Activated CD8-positive, alpha-beta memory T cell treated with anti-CD3 and anti-CD28 coated beads, Interleukin-2, amount 50 U/mL, for 48 hours (primary cell): ENCODE results near the gene SORL1-AS1.
A peak's percentile ranks its signal among the peaks of the same experiment; 100 is the strongest.

Experiments
- DNase-seq: peaks from one replicate; pipeline ENCODE4 v3.0.0-alpha.2; 2020

SORL1-AS1 gene

DNA sequence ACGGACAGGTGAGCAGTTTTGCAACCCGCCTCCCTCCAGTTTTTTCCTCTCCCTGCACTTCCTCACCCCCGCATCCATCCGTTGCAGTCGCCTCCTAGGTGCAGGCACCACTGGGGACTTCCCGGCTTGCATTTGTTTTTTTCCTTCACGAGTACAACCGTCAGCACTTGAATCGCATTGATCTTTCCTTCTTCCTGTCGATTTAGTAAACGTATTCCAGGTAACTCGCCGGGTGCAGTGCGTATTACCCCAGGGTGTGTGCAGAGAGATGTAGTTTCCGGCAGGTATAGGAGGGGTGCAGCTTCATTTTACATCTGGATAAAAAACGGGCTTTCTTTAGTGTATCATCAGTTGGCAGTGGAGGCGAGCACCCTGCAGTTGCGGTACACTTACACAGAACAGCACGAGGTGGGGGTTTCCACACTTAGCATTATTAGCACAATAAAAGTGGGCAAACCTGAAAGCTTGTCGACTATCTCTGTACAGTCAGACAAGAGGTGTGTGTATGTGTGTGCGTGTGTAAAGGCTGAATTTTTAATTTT lies at the start of gene SORL1-AS1:
Gene SORL1-AS1 (minus strand): TSS at position 359 of the 542 bp plus-strand sequence.
- DNase-seq: peak; percentile 70

DNA sequence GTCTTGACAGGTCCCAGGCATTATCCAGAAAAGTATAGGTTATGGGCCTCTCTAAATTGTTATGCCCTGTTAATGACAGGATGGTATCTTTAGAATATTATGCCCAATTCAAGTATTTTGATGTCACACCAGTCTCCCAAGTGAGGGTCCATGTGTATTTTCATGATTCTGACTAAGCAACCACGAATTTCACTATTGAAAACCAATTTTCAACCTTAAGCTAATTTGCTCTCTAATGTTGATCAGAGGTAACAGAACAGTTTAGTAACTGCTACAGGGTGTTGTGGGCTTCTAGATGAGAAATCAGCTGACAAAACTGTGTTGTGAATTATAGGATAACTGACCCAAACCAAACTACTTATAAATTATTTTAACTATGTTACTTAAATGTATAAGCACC lies 48.0 kb upstream of the SORL1-AS1 start:
- DNase-seq: no peak

DNA sequence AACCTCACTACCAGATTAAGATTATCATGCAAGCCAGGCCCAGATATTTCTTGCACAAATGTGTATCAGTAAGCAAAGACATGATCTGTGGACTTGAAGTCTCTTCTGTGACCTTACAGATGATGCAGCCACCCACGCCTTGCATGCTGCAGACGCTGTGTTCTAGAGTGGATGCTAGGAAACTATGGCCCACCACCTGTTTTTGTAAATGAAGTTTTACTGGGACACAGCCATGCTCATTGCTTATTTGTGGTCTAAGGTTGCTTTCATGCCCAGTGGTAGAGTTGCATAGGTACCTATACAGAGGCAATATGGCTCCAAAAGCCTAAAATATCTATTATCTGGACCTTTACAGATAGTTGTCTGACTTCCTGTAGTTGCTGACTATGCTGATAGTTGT lies 47.5 kb upstream of the SORL1-AS1 start:
- no peak for DNase-seq

DNA sequence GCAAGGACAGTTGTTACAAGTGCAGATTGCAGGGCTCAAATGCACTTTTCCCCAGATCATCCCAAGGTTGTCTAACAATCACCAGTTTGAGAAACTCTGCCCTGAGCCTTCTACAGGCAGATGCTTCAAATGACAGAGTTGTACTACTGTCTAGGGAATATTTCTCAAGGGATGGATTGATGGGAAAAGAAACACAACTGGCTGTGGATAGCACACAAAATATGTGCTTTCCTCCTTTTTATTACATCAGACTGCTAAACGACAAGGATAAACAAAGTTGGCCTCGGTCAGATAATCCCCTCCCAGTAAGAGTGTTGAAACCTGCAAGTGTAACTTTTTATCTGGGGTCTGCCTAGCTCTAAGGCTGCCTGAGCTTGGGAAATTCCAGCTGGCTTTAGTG lies 46.6 kb upstream of the SORL1-AS1 start:
- peak; percentile 12 for DNase-seq

DNA sequence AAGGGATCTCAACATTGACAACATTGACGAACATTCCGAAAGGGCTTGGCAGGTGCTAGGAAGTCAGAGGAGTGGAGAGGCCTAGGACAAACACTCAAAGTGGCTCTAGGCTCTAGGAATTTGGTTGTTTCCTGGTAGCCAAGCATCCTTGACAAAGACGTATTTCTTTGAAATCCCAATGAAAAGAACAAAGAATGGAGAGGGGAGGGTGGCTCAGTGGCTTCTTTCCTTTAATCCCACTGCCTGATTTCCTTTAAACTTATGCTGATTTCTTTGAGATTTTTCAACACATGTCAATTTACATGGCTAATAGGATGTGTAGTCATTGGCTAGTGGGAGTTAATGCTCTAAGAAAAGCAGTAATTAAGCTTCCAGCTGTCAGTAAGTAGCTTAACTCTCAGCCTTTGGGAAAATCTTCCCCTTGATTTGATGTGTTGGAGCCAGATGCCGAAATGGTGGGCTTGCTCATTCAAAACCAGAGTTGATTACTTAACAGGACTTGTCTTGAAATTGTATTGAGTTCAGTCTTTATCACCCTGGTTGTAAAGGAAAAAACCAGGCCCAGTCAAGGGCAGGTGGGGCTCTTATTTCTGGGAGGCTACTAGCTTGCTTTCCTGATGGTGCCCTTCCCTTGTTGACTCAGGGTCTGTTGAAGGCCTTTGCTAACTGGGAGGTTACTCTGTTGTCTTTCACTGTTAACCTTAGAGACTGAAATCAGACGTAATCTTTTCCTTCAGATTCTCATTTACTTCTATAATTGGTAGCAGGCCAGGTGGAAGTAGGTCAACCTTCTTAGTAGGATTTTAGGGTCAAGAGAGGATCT lies 44.6 kb upstream of the SORL1-AS1 start:
- DNase-seq: no peak

DNA sequence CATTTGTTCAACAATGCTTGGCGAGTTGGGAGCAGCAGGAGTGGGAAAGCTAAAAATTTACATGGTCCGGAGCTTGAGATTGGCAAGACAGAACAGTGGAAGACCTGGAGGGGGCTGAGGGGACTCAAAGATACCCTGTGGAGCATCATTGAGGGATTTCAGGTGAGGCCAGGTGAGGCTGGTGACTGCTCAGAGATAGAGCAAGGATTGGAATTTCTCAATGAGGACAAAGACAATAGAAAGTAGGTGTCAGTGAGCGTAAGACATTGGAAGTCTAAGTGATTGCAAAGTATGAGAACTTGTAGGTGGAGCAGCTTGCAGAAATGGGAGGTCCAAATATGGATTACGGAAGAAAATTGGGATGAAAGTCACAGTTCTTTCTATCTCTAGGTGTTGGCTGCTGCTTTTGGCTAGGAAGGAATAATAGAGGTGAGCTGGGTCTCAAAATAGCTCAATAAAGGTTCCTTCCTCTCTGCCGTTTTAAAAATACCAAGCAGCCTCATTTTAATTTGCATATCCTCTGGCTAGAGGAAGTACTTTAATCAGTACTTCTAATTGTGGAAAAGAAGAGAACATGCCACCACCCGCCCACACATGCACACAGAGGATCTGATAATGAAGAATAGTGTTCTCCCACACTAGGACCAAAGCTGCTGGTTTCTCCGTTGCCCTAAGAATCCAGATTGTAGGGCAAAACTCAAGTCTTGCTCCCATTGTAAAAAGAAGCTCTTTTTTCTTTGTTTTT lies 41.8 kb upstream of the SORL1-AS1 start:
- DNase-seq: no peak

DNA sequence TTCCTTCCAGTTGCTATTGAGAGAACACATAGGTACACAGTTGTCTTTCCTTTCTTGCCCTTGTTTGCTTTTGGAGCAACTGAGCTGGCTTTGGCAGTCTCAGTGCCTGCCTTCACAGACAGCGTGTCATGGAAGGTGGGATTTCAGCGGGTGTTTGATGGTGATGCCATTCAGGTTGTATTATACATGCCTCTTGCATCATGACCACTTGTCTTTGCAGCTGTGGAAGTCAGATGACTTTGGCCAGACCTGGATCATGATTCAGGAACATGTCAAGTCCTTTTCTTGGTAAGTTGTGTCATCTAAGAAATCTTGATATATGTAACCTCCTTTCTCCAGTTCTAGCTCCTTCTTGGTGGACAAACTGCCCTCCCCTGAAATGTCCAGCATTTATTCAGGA lies 37.1 kb upstream of the SORL1-AS1 start:
- DNase-seq: no peak

DNA sequence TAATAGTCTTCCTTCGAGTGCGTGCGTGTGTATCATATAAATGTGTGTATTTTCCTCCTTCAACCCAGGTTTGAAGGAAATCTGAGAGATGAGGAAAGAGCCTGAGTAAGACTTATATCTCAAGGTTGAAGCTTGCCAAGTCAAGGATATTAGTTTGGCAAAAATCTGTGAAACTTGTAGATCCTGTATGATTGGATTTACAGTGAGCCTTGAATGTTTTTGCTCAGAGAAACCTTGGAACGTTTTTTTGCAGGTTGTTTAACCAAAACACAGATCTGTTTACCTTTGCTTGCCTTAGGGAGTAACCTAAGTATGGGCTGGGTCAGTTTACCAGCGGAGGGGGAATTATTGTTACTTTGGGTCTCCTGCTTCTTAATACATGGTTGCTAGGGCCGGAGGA lies 35.9 kb upstream of the SORL1-AS1 start:
- no peak for DNase-seq

DNA sequence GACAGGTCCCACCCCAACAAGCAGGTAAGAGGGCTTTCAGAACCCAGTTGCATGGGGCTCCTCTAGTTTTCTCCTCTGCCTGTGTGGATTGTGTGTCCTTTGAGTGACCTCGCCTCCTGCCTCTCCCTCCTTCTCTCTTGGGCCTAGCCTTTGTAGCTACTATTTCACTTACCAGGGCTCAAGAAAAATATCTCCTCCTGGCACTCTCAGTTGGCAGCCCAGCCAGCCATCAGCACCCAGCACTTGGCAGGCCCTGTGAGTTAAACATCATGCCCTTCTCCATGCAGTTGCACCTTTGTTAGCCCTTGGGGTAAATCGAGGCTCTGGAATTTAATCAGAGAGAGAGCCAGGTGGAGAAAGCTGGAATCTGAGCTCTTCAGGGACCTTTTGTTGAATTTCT lies 35.4 kb upstream of the SORL1-AS1 start:
- DNase-seq: no peak

DNA sequence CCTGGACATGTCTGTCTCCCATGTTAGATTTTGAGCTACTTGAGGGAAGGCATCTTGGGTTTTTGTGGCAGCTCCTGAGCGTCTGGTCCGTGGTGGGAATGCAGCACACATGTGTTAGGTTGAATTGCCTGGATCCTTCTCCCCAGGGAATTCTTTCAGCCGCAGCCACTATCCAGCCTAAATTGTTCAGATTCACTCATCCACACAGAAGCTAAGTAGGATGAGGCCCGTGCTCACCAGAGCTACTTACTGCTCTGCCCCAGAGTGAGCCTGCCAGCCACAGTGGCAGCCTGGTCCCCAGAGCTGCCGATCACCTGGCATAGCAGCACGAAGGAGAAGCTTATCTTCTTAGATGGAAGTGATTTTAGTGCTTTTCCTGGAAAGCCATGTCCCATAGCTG lies 34.4 kb upstream of the SORL1-AS1 start:
- DNase-seq: no peak

DNA sequence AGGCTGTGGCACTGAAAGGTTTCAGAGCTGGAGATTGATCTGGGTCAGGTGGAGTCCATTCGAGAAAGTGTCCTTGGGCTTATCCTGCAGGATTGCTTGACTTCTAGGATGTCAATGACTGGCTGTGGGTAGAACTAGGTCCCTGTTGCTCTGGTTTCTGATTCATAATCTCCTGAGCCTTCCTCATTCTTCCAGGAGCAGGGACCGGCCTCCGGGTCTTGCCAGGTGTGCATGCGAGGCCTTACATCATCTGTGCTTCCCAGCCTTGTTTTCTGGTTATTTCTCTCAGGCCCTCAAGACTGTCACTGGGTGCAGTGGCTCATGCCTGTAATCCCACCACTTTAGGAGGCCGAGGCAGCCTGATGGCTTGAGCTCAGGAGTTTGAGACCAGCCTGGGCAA lies 33.3 kb upstream of the SORL1-AS1 start:
- DNase-seq: peak; percentile 22

DNA sequence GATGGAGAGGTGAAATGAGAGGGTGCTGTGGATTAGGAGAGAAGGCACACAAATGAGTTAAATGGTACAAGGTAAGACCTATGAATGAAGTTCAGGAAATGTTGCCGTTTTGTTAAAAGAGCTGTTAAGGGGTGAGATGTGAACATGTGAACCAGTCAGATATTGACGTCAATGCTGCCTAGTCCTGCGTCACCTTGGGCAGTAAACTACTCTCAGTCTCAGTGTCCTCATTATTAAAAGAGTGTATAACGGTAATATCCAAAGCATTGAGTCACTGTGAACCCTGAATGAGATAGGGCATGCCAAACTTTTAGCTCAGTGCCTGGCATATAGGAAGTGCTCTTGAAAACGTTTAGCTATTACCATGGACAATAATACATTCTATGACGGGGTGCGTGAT lies 32.4 kb upstream of the SORL1-AS1 start:
- DNase-seq: no peak

DNA sequence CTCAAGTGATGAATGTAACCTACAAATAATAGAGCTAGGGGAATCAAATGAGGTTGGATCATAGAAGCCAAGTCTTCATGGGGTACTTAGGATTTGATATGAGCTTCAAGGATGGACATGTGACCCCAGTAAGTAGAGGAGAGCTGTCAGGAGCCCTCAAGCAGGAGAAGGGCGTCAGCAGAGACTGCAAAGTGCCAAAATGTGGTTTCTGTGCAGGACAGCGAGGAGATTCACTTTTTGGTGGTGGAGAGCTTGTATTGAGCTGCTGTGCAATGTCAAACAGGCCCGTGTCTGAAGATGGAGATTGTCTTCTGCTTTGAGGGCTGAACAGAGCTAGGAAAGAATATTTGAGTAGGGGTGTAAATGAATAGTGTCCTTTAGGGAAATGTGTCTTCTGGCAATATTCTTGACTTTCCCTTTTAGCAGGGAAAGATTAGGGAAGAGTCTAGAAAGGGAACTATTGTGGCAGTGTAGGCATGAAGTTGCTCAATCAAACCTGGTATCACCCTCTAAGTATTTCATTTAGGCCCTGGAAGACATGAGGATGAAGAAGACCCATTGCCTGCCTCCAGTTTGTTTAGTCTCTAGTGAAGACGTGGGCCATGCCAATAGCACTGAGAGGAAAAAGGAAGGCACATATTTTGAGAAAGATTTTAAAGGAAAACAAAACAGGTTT lies 31.2 kb upstream of the SORL1-AS1 start:
- no peak for DNase-seq

DNA sequence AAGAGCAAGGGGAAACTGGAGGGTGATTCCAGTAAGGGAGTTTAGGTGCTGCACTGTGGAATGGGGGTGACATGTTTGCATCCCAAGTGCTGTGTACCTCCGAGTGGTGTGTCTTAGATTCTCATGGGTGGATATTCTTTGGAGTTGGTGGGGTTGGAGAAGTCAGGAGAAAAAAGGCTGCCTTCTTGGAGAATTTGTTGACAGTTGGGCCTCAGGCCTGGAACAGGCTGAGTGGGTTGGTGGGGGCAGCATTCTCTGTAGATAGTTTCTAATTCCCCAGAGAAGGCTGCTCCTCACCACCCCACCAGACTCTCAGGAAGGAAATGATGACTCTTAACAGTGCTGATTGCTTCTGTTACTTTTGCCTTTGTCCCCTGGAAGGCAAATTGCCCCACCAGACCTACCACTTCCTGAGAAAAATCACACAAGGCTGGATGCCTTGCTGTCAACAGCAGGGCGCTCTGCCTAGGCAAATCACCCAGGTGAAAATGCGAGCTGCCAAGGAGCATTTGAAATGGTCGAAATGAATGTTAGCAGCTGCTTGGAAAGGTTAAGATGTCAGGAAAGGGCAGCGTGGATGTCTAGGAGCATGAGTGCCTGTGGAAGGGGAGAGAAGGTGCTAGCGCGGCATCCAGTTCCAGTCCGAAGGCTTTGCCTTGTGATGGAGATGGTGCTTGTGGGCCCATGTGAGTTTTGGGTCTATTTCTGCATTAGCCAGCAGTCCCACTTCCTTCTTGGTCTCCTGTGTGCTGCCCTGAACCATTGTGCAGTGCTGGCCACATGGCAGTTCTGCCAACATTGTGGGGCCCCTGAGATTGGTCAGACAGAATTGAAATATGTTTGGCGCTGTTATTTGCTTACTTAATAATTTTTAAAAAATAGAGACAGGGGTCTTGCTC lies 29.7 kb upstream of the SORL1-AS1 start:
- peak; percentile 68 for DNase-seq

DNA sequence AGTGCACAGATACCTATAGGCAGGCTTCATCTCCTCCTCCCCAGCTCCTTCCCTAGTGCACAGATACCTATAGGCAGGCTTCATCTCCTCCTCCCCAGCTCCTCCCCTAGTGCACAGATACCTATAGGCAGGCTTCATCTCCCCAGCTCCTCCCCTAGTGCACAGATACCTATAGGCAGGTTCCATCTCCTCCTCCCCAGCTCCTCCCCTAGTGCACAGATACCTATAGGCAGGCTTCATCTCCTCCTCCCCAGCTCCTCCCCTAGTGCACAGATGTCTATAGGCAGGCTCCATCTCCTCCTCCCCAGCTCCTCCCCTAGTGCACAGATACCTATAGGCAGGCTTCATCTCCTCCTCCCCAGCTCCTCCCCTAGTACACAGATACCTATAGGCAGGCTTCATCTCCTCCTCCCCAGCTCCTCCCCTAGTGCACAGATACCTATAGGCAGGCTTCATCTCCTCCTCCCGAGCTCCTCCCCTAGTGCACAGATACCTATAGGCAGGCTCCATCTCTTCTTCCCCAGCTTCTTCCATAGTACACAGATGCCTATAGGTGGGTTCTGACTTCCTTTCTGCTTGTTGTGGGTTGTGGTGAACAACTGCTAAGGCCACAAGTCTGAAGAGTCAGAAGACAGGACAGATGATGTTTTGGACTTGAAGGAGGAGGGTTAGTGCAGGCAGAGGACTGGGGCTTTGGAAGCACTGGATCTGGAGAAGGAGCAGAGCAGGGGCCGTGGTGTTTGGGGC lies 28.9 kb upstream of the SORL1-AS1 start:
- DNase-seq: peak; percentile 51

DNA sequence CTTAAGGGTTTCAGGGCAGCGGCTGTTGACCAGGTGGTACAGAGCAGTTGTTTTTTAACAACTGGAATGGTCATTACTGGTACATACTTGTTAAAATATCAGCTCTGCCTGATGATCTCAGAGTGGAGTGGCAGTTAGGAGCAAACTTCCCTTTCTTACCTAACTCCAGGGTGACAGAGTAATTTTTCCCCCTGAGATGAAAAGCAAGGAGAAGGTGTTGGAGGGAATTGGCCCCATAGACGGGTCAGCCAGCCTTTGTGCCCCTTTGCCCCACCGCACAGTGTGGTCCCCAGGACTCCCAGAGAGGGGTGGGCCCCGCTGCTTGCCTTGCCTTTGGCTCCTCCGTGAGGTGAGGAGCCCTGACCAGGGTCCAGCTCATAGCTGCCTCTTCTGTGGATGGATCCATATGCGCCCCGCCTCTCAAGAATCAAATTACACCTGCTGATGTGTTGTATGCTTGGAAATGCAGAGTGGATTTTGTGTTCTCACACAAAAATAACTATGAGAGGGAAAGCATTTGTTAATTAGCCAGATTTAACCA lies 27.0 kb upstream of the SORL1-AS1 start:
- no peak for DNase-seq

DNA sequence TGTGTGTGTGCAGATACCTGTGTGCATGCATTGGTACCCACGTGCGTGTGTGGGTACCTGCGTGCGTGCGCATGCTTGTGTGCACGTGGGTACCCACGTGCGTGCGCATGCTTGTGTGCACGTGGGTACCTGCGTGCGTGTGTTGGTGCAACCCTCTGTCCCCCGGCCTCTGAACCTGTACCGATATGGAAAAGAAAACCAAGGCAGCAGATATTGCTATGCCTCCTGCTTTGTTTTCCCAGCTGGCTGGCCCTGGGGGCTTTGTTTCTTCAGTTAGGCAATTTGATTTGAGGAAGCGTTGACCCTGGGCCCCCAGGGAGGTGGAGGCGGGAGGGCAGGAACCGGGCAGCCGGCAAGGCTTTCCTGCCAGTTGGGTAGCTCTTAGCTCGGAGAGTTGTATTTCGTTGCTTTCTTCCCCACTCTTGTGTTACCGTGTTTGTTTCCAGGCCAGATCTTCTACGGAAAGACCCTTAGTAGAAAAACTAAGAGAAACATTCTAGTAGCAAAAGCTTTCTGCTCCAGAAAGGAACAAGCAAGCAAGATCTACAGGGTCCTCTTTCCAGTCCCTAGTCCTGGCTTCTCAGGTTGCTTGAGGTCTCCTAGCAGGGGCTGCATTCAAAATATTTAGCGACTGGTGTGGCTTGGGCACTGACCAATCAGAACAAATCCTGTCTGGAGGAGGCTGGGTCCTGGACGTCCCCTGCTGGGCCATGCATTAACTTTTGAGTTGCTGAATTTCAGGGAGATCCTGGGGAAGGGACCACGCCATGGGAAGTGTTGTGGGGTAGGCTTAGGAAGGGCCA lies 26.3 kb upstream of the SORL1-AS1 start:
- no peak for DNase-seq

DNA sequence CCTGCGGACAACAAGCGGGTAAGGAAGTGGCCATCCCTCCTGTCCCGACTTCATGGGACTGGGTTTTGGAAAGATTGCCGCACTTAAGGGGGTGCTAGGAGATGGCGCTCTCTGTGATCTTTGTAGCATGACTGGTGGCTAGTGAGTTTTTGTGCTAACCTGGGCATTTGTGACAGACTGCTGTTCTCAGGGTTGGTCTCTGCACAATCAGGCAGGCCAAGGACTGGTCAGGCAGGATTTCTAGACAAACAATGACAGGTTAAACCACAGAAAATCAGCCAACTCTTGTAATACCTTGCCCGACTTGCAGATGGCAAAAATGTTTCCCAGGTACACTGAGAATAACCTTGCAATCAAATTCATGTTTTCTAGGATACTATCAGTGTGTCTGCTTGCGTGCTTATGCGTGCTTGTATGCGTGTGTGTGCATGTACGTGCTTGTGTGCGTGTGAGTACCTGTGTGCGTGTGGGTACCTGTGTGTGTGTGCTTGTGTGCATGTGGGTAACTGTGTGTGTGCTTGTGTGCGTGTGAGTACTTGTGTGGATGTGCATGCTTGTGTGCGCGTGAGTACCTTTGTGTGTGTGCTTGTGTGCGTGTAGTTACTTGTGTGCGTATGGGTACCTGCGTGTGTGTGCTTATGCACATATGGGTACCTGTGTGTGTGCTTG lies 25.6 kb upstream of the SORL1-AS1 start:
- DNase-seq: no peak

DNA sequence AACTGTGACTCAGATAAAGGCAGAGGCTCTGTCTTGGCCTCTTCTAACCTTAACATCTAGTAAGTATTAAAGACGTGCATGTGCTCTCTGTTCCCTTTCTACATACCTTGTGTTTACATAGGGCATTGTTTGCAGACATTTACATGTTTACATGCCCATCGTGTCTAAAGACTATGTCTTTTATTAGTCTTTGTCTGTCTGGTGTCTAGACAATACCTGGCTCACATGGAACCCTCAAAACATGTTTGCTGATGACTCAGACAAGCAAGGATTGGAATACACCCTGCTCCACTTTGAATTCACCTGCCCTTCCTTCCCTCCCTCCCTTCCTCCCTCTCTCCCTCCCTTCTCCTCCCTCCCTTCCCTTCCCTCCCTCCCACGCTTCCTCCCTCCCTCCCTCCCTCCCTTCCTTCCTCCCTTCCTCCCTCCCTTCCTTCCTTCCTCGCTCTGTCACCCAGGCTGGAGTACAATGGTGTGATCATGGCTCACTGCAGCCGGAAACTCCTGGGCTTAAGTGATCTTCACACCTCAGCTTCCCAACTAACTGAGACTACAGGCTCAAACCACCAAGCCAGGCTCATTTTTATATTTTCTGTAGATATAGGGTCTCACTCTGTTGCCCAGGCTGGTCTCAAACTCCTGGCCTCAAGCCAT lies 23.7 kb upstream of the SORL1-AS1 start:
- no peak for DNase-seq
